Spleen (tissue), 13 donors: ENCODE data around the gene CEACAM1. TPM values are rescaled to one million over a fixed set of nuclear protein-coding genes. Genes with fewer than 3 reads are reported as not detected.

Experiments
- DNase-seq: peaks from one replicate; pipeline ENCODE4 v3.0.0-alpha.2; 2020
- H3K27ac ChIP-seq, 8 donors: fragments of 200-600 bp; sonication (generic) in 7 of 8; 1 replicate in 4 of 8; 2 replicates in 4 of 8; pipeline versions ENCODE4 v1.5.0 to v1.8.0; 2016 to 2021; ENCODE audit warnings: inconsistent platforms in 4 of 8, mild to moderate bottlenecking in 4 of 8, moderate library complexity in 1 of 8
- H3K27me3 ChIP-seq, 7 donors: fragments of 200-600 bp; sonication (generic) in 6 of 7; replicated peaks in 1 of 7; 1 replicate in 4 of 7; 2 replicates in 3 of 7; pipeline versions ENCODE4 v1.5.0 to v1.8.0; 2016 to 2021; ENCODE audit warnings: inconsistent platforms in 3 of 7, mild to moderate bottlenecking in 1 of 7
- H3K36me3 ChIP-seq, 6 donors: fragments of 200-600 bp; sonication (generic) in 5 of 6; 1 replicate in 4 of 6; 2 replicates in 2 of 6; pipeline versions ENCODE4 v1.5.0 to v1.8.0; 2016 to 2021; ENCODE audit warnings: inconsistent platforms in 2 of 6
- H3K4me1 ChIP-seq, 6 donors: fragments of 200-600 bp; sonication (generic) in 5 of 6; 1 replicate in 3 of 6; 2 replicates in 3 of 6; pipeline versions ENCODE4 v1.5.0 to v1.8.0; 2016 to 2021; ENCODE audit warnings: inconsistent platforms in 3 of 6
- H3K4me3 ChIP-seq, 8 donors: fragments of 200-600 bp; sonication (generic) in 7 of 8; 1 replicate in 4 of 8; 2 replicates in 4 of 8; pipeline versions ENCODE4 v1.5.0 to v1.8.0; 2016 to 2021; ENCODE audit warnings: inconsistent platforms in 4 of 8, mild to moderate bottlenecking in 4 of 8, moderate library complexity in 2 of 8
- H3K9me3 ChIP-seq, 8 donors: fragments of 200-600 bp; sonication (generic) in 7 of 8; 1 replicate in 4 of 8; 2 replicates in 4 of 8; pipeline versions ENCODE4 v1.5.0 to v1.8.0; 2016 to 2021; ENCODE audit warnings: inconsistent platforms in 4 of 8
- CTCF ChIP-seq, 11 experiments: fragments of 200-600 bp in 7 of 11; fragments of 450-650 bp in 4 of 11; sonication (generic) in 4 of 11; IDR thresholded peaks in 8 of 11; conservative IDR thresholded peaks in 3 of 11; 1 replicate in 7 of 11; 2 replicates in 4 of 11; pipeline versions ENCODE4 v1.4.0 to v1.8.0; 2016 to 2021; ENCODE audit warnings: antibody characterized with exemption in 11 of 11, inconsistent platforms in 4 of 11, mild to moderate bottlenecking in 1 of 11
- POLR2A ChIP-seq, 3 donors: fragments of 450-650 bp; IDR thresholded peaks; one replicate each; pipeline ENCODE4 v1.5.1; 2017; ENCODE audit warnings: antibody characterized with exemption in 3 of 3, mild to moderate bottlenecking in 1 of 3
- POLR2AphosphoS5 ChIP-seq, 3 donors: sonication (generic); formaldehyde crosslinking; IDR thresholded peaks; one replicate each; pipeline ENCODE4 v1.5.1; 2017; ENCODE audit warnings: antibody characterized with exemption in 3 of 3
- WGBS, 5 donors: extraction: QIAGEN DNeasy Blood & Tissue Kit in 3 of 5; methylation state at CpG; one replicate each; pipeline versions ENCODE4 v1.1.5 to v1.1.7; 2013 to 2018; 5-methylcytosine and 5-hydroxymethylcytosine counted together
- intact Hi-C: fragments of 100-400 bp; cut with DNase I; formaldehyde crosslinking; loops from one replicate; pipeline ENCODE4 v1.15.0; 2023; ENCODE audit warnings: low total_unique reads
- long read RNA-seq, 2 donors: transcript quantifications; one replicate each; lab custom pipeline, GENCODE V29; 2026
- polyA plus RNA-seq, 3 donors: library from polyadenylated mRNA; stranded (reverse); fragments of 200-250 nt; gene quantifications; one replicate each; pipeline ENCODE4 v1.2.1, GENCODE V29; 2013
- total RNA-seq, 7 donors: library from RNA; depleted of rRNA in 3 of 7; stranded (reverse); fragments of >200 nt in 3 of 7; fragmentation: NEBNext Ultra II Directional in 4 of 7; extraction: Animal tissue kit (Norgen Biotek cat#: 25700) in 4 of 7; gene quantifications; one replicate each; pipeline versions ENCODE4 v1.1.0 to v1.2.1, GENCODE V29; 2016 to 2021
- donor health status: healthy with polysubstance abuse.
- donor health status: DM: no; HTN: no; CAD: no; lungs with moderate emphysema.
- donor health status: DM: no; HTN: no; CAD: no.
- donor health status: Bipolar disorder and iron deficiency.
- donor health status: healthy.
- donor health status: DM: no; HTN: no; CAD: no.
- donor health status: DM: yes; HTN: yes; CAD: no.

CEACAM1 gene
- total RNA-seq = 10 to 100 TPM; 14.4 to 33.5 (median 18.0) TPM
- polyA plus RNA-seq = 1 to 10 TPM; 1.5 to 2.6 (median 2.1) TPM
- long read RNA-seq, donor 1 = 0 reads
- long read RNA-seq, donor 2 = 0 reads

GRCh38 chr19:42528354-42529247, at the start of gene CEACAM1:
TSS of gene CEACAM1 (minus strand) at chr19:42528481. CDS start at chr19:42528374, 107 bp downstream.
- no peak for TF ChIP-seq CTCF (IDR thresholded peaks at IDR 0.05 in 8 of 11, conservative IDR thresholded peaks at IDR 0.05 in 3 of 11)
- TF ChIP-seq POLR2AphosphoS5 (IDR thresholded peaks at IDR 0.05) = peak; percentile 28 to 74 (median 57)
- no peak for TF ChIP-seq POLR2A (IDR thresholded peaks at IDR 0.05)
- intact Hi-C loops = loop anchor here (2.0 kb wide), 1 partner anchor 78 kb away; no protein-coding TSS in a partner anchor
- DNase-seq = peak; percentile 90
- Histone ChIP-seq H3K9me3 (no peaks in the 10 kb centered on the region), H3K4me1 (peaks cover 5 to 60% (median 34%) of the 10 kb centered on the region in 6 donors), H3K36me3 (no peaks in the 10 kb centered on the region), H3K27ac (peak within 1 kb of the TSS; percentile 36 to 88 (median 80)), H3K27me3 (no peaks in the 10 kb centered on the region), H3K4me3 (peak within 1 kb of the TSS; percentile 7 to 60 (median 28))
- 26 to 35% (median 31%) methylated on average over 7 of the region's 7 CpGs for WGBS, 5 donors

- 67 to 90% (median 84%) methylated on average over 1 of the region's 1 CpG for WGBS, 5 donors
- Histone ChIP-seq H3K9me3 (no peaks in the 10 kb centered on the region), H3K27ac (peak overlapping the region in 3 of 8 donors; percentile 28 to 66 (median 56)), H3K4me3 (no peak overlapping the region), H3K36me3 (no peaks in the 10 kb centered on the region), H3K27me3 (no peaks in the 10 kb centered on the region), H3K4me1 (peaks cover 0 to 35% (median 13%) of the 10 kb centered on the region in 6 donors)
- intact Hi-C loops = no loop called here
- DNase-seq = no peak
- TF ChIP-seq CTCF (IDR thresholded peaks at IDR 0.05 in 8 of 11, conservative IDR thresholded peaks at IDR 0.05 in 3 of 11) (no peak), POLR2AphosphoS5 (IDR thresholded peaks at IDR 0.05) (no peak), POLR2A (IDR thresholded peaks at IDR 0.05) (no peak)
Measured at GRCh38 chr19:42577016-42577415, 48.7 kb upstream of the CEACAM1 start.

GRCh38 chr19:42576241-42576640, 48.0 kb upstream of the CEACAM1 start:
- H3K27ac ChIP-seq = peak overlapping the region in 5 of 8 donors; percentile 8 to 66 (median 28)
- H3K27me3 ChIP-seq = no peaks in the 10 kb centered on the region
- H3K4me3 ChIP-seq = no peak overlapping the region
- WGBS, 5 donors = 41 to 74% (median 58%) methylated on average over 2 of the region's 2 CpGs
- H3K9me3 ChIP-seq = no peaks in the 10 kb centered on the region
- intact Hi-C loops = no loop called here
- TF ChIP-seq POLR2AphosphoS5 (IDR thresholded peaks at IDR 0.05) = no peak
- H3K36me3 ChIP-seq = no peaks in the 10 kb centered on the region
- H3K4me1 ChIP-seq = peaks cover 0 to 42% (median 13%) of the 10 kb centered on the region in 6 donors
- no peak for DNase-seq

GRCh38 chr19:42573642-42574041, 45.4 kb upstream of the CEACAM1 start:
- no peak for TF ChIP-seq CTCF (IDR thresholded peaks at IDR 0.05 in 8 of 11, conservative IDR thresholded peaks at IDR 0.05 in 3 of 11)
- TF ChIP-seq POLR2AphosphoS5 (IDR thresholded peaks at IDR 0.05) = no peak
- TF ChIP-seq POLR2A (IDR thresholded peaks at IDR 0.05) = no peak
- H3K27ac ChIP-seq = no peak overlapping the region
- H3K4me3 ChIP-seq = no peak overlapping the region
- H3K9me3 ChIP-seq = no peaks in the 10 kb centered on the region
- intact Hi-C loops = no loop called here
- H3K36me3 ChIP-seq = no peaks in the 10 kb centered on the region
- no peaks in the 10 kb centered on the region for H3K27me3 ChIP-seq
- 62 to 88% (median 69%) methylated on average over 1 of the region's 1 CpG for WGBS, 5 donors
- peaks cover 0 to 65% (median 14%) of the 10 kb centered on the region in 6 donors for H3K4me1 ChIP-seq
- no peak for DNase-seq
